ENCODE results near the gene CHD5.

CHD5 gene

GRCh38 chr1:6130596-6130995, 49.5 kb downstream of the CHD5 start:
- DNase-seq: no peak

DNA sequence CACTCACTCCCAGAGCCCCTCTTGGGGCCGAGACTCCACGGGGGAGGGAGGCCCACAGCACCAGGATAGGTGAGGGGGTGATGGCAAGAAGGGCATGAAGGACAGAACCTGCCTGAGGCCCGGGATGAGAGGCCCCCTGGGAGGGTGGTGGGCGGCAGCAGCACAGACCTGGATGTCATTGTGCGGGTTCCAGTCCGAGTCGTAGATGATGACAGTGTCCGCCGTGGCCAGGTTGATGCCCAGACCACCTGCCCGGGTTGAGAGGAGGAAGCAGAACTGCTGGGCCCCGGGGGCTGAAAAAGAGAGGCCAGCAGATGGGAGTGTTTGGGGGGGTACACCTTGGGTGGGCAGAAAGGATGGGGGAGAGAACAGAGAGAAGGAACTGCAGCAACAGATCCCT, 50.1 kb downstream of the CHD5 start:
- no peak for DNase-seq

DNA sequence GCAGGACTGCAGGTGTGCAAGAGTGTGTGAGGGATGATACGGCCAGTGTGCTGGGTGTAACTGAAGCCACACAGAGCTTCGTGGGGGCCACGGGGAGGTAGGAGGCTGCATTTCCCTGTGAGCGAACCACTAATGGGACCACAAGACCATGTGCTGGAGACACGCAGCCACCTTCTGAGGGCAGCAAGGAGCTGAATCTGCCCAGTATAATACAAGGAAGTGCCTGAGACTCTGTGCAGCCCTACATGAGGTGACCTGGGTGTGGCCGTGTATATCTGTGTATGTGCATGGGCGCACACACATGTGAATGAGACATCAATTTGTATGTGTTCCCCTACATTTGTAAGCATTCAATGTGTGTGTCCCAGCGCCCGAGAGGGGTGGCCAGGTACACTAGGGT, 50.8 kb downstream of the CHD5 start:
- no peak for DNase-seq

GRCh38 chr1:6128276-6129081, 51.6 kb downstream of the CHD5 start:
- DNase-seq: no peak

DNA sequence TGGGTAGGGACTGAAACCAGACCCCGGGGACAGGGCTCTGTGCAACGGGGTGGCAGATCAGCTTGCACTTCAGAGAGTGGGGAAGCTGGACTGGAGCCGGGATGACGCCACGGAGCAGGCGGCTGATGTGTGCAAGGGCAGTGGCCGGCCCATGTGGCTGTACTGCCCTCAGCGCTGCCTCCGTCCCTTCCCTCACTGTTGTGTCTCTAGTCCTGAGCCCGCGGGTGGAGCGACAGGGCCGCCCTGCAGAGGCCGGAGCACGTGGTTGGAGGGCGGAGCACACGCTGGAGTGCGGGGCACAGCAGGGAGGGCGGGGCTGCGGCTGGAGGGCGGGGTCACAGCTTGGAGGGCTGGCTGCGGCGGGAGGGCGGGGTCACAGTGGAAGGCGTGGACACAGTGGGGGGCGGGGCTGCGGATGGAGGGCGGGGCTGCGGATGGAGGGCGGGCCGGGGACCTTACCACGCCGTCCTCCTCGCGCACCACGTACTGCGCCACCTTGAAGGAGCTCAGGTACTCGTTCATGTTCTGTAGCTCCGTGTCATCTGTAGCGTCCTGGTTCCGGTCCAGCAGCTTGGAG, 52.4 kb downstream of the CHD5 start:
- peak; percentile 46 to 75 (median 68) for DNase-seq

DNA sequence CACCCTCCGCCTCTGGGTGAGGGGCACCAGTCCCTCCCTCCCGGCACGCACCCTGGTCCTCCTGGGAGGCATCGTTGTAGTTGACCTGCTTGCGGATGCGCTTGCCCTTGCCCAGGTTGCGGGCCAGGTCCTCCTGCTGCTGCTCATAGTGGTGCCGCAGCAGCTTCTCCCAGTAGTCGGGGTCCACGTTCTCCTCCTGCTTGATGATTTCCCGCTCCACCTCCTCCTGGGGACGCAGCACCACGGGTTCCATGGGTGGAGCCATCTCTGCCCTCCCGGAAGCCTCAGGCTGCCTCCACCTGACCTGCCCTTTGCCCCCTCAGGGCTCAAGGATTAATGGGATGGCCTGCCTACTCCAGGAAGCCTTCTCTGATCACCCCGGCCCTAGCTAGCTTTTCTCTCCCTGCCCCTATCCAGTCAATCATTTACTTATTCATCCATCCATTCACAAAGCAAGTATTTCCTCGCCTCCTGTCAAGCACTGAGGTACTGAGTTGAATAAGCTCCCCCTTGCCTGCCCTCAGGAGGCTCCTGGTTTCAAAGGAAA, 53.5 kb downstream of the CHD5 start:
- DNase-seq: no peak

GRCh38 chr1:6126028-6126427, 54.1 kb downstream of the CHD5 start:
- no peak for DNase-seq

- DNase-seq: no peak
Observed at GRCh38 chr1:6125366-6125765, 54.8 kb downstream of the CHD5 start.

DNA sequence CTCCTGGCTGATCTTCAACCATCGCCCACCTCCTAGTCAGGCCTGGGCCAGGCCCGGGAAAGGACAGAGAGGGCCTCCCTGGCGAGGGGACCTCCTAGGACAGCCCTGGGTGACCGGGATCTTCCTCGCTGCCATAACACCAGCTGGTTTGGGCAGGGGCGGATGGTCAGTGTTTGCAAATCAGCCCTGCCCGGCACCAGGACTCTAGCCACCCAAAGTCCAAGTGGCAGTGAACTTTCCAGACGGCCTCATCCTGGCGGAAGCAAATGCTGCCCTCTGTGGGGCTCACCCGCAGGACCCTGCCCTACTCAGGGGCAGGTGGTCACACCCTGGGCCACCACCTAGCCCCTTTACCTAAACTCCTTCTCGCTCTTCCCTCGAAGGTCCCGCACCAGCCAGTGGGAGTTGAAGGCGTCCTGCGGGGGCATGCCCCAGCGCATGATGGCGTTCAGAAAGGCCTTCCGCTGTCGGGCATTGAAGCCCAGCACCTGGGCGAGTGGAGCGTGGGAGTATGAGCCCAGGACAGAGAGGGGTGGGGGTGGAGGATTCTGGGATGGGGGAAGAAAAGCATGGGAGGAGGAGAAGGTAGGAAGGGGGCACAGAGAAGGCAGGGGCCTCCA, 55.3 kb downstream of the CHD5 start:
- no peak for DNase-seq

DNA sequence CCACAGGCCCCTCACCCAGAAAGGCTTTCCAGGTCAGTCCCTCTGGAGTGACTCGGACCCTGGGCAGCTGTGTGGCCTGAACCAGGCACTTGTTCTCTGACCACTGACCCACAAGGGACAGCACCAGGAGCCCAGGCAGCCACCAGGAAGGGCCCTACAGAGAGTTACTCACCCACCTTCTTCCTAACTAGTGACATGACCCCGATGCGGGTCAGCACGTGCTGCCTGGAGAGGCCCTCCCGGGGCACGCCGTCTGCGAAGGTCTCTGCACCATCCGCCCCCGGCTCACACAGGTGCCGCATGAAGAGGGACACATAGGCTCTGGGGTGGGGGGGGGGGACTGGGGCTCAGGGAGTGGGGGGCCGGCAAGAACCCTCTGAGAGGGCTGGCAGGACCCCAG, 55.8 kb downstream of the CHD5 start:
- no peak for DNase-seq

GRCh38 chr1:6123816-6124215, 56.3 kb downstream of the CHD5 start:
- DNase-seq: no peak

GRCh38 chr1:6123083-6123482, 57.0 kb downstream of the CHD5 start:
- no peak for DNase-seq

GRCh38 chr1:6121651-6122370, 58.3 kb downstream of the CHD5 start:
- no peak for DNase-seq

- DNase-seq: no peak
Observed at GRCh38 chr1:6121021-6121421, 59.1 kb downstream of the CHD5 start.

DNA sequence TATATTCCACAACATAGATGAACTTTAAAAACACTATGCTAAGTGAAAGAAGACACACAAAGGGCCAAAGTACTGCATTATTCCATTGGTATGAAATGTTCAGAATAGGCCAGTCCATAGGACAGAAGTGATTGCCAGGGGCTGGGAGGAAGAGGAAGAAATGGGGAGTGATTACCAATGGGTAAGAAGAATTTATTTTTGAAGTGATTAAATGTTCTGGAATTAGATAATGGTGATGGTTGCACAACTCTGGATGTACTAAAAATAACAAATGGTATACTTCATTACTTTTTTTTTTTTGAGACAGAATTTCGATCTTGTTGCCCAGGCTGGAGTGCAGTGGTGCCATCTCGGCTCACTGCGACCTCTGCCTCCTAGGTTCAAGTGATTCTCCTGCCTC, 61.7 kb downstream of the CHD5 start:
- no peak for DNase-seq

GRCh38 chr1:6117624-6118023, 62.5 kb downstream of the CHD5 start:
- DNase-seq: no peak

- DNase-seq: no peak
Observed at GRCh38 chr1:6117064-6117463, 63.1 kb downstream of the CHD5 start.

DNA sequence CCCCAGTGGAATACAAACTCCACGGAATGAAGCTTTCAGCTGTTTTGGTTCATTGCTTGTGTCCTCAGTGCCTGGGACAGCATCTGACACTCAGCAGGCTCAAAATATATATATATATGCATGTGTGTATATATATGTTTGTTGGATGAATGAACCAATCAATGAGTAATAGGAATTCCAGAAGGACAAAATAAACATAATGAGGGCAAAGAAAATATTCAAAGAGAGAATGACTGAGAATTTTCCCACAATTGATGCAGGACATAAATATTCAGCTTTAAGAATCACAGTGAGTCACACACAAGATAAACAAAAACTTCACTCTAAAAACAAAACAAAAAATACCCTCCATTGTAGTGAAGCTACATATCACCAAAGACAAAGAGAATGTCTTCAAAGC, 64.0 kb downstream of the CHD5 start:
- no peak for DNase-seq

DNA sequence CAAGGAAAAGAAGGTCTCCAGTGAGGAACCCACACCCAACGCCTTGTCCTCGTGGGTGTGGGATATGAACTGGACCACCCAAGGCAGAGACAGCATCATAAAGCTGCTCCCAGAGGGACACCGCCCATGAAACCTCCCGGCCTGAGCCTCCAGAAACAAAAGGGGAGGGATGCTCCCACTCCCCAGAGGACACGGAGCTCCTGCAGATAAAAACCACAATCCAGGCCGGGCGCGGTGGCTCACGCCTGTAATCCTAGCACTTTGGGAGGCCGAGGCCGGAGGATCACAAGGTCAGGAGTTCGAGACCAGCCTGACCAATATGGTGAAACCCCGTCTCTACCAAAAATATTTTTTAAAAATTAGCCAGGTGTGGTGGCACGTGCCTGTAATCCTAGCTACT, 66.4 kb downstream of the CHD5 start:
- DNase-seq: no peak

DNA sequence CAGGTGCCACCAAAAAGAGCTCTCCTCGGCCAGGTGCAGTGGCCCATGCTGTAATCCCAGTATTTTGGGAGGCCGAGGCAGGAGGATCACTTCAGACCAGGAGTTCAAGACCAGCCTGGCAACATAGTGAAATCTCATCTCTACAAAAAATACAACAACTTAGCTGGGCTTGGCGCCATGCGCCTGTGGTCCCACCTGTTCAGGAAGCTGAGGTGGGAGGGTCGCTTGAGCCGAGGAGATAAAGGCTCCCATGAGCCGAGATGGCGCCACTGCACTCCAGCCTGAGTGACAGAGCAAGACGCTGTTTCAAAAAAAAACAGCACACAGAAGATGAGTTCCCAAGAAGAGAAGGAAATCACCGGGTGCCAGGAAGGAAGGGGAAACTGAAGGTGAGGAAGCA, 67.0 kb downstream of the CHD5 start:
- no peak for DNase-seq

DNA sequence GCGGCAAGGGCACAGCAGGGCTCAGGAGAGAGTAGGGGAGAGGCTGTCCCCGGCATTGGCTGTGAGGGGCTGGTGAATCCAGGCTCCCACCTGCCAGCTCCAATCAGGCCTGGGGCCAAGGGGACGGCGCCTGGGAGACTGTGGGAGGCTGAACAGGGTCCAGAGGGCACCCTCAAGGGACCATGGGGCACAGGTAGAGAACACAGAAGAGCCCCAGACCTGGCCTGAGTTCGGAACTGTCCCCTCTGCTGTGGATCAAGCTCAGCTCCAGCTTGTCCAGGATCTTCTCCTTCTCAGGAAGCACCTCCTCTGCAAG, 67.5 kb downstream of the CHD5 start:
- no peak for DNase-seq

DNA sequence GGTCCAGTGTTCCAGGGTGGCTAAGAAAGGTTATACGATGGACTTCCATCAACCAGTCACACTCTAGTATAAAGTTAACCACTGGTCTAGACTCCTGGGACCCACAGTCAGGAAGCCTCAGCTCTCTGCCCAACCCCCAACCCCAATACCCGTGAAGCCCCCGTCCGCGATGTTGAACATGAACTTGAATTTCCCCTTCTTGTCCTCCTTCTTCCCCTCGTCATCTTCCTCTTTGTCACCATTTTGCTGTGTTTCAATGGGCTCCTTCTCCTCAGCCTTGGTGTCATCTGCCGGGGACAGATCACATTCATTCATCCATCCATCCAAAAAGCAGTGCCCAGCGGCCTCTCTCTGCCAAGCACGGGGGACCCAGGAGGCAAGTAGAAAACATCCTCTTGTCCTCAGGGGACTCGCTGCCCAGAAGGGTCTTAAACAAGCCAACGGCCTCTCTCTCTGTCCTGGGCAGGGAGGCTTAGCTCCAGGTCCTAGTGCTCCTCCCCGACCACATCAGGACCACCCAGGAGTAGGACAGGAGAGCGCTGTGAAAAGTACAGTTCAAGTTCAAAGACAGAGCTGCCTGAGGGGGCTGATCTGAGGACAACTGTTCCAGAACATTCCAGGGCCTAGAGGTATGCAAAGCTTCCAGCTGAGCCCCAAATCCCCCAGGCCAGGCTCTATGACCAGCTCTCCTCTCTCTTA, 68.0 kb downstream of the CHD5 start:
- DNase-seq: no peak

DNA sequence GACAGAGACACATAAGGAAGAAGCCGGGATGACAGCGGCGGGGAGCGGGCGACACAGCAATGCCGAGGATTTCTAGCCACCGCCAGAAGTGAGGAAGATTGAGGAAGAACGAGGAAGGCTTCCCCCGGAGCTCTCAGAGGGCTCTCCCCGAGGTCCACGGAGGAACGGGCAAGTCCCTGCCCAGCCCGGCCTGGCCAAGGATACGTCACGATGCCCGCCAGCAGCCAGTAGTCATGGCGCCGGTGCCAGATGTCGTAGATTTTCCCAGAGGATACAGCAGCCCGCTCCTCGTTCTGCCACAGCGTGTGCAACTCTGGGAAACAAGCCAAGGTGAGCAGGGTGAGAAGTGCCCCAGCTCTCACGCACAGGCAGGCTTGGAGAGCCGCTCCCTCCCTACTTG, 68.5 kb downstream of the CHD5 start:
- no peak for DNase-seq

Measured in T-helper 1 cell (primary cell).